Panc1 (cell line): ENCODE data around the gene MSLN. TPM values are rescaled to one million over a fixed set of nuclear protein-coding genes. Genes with fewer than 3 reads are reported as not detected.

Experiments used
- ATAC-seq: fragments of 200-7000 bp; cut with Tn5 transposase; 2 replicates; pipeline ENCODE4 v1.9.1; 2020; ENCODE audit warnings: mild to moderate bottlenecking, moderate library complexity
- BruUV-seq: library from RNA; stranded (reverse); fragments of 400-500 nt; replicated peaks from 2 replicates; lab custom pipeline; 2021; lab: Mats Ljungman, UMichigan
- CTCF ChIA-PET: fragments of 300-600 bp; sonication (Branson Sonifier 250); formaldehyde crosslinking; loops from one replicate; lab custom pipeline; 2022; ENCODE audit warnings: antibody characterized with exemption; lab: Charles Lee
- POLR2A ChIA-PET: fragments of 300-600 bp; sonication (Branson Sonifier 250); formaldehyde crosslinking; loops from one replicate; lab custom pipeline; 2022; ENCODE audit warnings: antibody characterized with exemption; lab: Charles Lee
- DNase-seq: peaks from one replicate; pipeline ENCODE4 v3.0.0-alpha.2; 2010; ENCODE audit warnings: low read depth, low spot score
- H3K27ac ChIP-seq: 2 replicates; pipeline ENCODE4 v1.5.1; 2011; ENCODE audit warnings: mild to moderate bottlenecking, low read length, inconsistent platforms
- H3K27me3 ChIP-seq: fragments of 200-500 bp; sonication (Bioruptor generic); 2 replicates; pipeline ENCODE4 v1.6.0; 2014; ENCODE audit warnings: low read length, inconsistent platforms; ENCODE audit not compliant: control insufficient read depth, insufficient read depth
- H3K36me3 ChIP-seq: fragments of 200-500 bp; sonication (Bioruptor generic); 2 replicates; pipeline ENCODE4 v1.5.1; 2014; ENCODE audit warnings: inconsistent platforms, mild to moderate bottlenecking, low read length, moderate library complexity; ENCODE audit not compliant: control insufficient read depth, insufficient read depth
- H3K4me1 ChIP-seq: 2 replicates; pipeline ENCODE4 v1.5.1; 2011; ENCODE audit warnings: inconsistent platforms, mild to moderate bottlenecking, low read length, moderate library complexity; ENCODE audit not compliant: control insufficient read depth, insufficient read depth
- H3K4me3 ChIP-seq, 2 experiments: 2 replicates each; pipeline ENCODE4 v1.5.1; 2011 to 2012; ENCODE audit warnings: low read depth in 2 of 2, low read length in 2 of 2, mild to moderate bottlenecking in 2 of 2, inconsistent platforms in 1 of 2, moderate library complexity in 1 of 2
- H3K9me3 ChIP-seq: fragments of 200-500 bp; sonication (Bioruptor generic); 2 replicates; pipeline ENCODE4 v1.5.1; 2014; ENCODE audit warnings: low read depth, mild to moderate bottlenecking, inconsistent platforms, low read length, moderate library complexity; ENCODE audit not compliant: control insufficient read depth, insufficient read depth
- POLR2AphosphoS5 ChIP-seq: IDR thresholded peaks from 2 replicates; pipeline ENCODE4 v1.6.1; 2012; ENCODE audit warnings: mild to moderate bottlenecking, low read depth, low read length, moderate library complexity
- SIN3A ChIP-seq: IDR thresholded peaks from 2 replicates; pipeline ENCODE4 v1.6.1; 2012; ENCODE audit warnings: low read depth, mild to moderate bottlenecking, low read length, moderate library complexity, borderline replicate concordance; ENCODE audit not compliant: insufficient read depth
- TCF7L2 ChIP-seq: IDR thresholded peaks from 2 replicates; pipeline ENCODE4 v1.6.1; 2011; ENCODE audit warnings: mild to moderate bottlenecking, low read depth, low read length, inconsistent platforms
- in situ Hi-C: cut with HindIII; loops from 2 replicates; pipeline ENCODE4 v1.10.0; 2016; ENCODE audit warnings: low sequenced_read_pairs, low pct_unique_long_range_greater_than_20kb
- intact Hi-C: fragments of 100-400 bp; cut with micrococcal nuclease; formaldehyde crosslinking; loops from one replicate; pipeline ENCODE4 v1.10.0; 2022; ENCODE audit not compliant: unreplicated experiment
- total RNA-seq: library from RNA; stranded (reverse); gene quantifications from one replicate; pipeline ENCODE4 v1.2.1, GENCODE V29; 2021; ENCODE audit not compliant: unreplicated experiment
- TF ChIP-seq, protein P1 (sequence below): fragments of 450-650 bp; IDR thresholded peaks from 2 replicates; pipeline ENCODE4 v1.5.1; 2017; ENCODE audit warnings: mild to moderate bottlenecking
- TF ChIP-seq, protein P2 (sequence below), 2 experiments: IDR thresholded peaks; 2 replicates each; pipeline ENCODE4 v1.6.1; 2011 to 2012; ENCODE audit warnings: low read depth in 2 of 2, control low read depth in 1 of 2, low read length in 1 of 2, mild to moderate bottlenecking in 1 of 2, moderate library complexity in 1 of 2; ENCODE audit not compliant: insufficient read depth in 1 of 2

MSLN gene
- total RNA-seq, 1 experiment from 2014 or later, result 1.1 TPM

DNA sequence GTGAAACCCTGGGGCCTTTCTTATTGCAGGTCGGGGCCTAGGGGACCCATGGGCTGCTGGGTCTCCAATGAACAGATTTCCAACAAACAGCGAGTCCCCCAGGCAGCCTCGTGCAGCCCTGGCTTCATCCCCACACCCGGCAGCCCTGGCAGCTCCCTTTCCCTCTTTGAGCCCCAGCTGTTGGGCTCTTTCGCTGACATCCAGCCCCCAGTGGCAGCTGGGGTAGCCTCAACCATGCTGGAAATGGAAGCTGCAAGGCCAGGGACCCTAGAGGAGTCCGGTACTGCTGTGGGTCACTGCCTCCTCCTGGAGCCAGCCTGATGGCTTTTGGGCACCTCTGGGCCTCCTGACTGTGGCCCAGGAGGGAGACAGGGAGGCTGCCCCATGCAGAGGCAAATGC is 21.7 kb downstream of the MSLN start:
- Histone ChIP-seq H3K9me3 (no peaks in the 10 kb centered on the region), H3K27ac (no peak overlapping the region), H3K4me3 (no peak overlapping the region), H3K36me3 (no peaks in the 10 kb centered on the region), H3K27me3 (no peaks in the 10 kb centered on the region), H3K4me1 (peaks cover 14% of the 10 kb centered on the region)
- intact Hi-C loops (no loop called here), in situ Hi-C loops (no loop called here)
- ChIA-PET CTCF (no interaction called here), POLR2A (no interaction called here)
- DNase-seq (no peak), ATAC-seq (no peak)
- TF ChIP-seq, protein P1, sequence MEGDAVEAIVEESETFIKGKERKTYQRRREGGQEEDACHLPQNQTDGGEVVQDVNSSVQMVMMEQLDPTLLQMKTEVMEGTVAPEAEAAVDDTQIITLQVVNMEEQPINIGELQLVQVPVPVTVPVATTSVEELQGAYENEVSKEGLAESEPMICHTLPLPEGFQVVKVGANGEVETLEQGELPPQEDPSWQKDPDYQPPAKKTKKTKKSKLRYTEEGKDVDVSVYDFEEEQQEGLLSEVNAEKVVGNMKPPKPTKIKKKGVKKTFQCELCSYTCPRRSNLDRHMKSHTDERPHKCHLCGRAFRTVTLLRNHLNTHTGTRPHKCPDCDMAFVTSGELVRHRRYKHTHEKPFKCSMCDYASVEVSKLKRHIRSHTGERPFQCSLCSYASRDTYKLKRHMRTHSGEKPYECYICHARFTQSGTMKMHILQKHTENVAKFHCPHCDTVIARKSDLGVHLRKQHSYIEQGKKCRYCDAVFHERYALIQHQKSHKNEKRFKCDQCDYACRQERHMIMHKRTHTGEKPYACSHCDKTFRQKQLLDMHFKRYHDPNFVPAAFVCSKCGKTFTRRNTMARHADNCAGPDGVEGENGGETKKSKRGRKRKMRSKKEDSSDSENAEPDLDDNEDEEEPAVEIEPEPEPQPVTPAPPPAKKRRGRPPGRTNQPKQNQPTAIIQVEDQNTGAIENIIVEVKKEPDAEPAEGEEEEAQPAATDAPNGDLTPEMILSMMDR, result no peak
- TF ChIP-seq POLR2AphosphoS5 (no peak), TCF7L2 (no peak), SIN3A (no peak)
- TF ChIP-seq, protein P2, sequence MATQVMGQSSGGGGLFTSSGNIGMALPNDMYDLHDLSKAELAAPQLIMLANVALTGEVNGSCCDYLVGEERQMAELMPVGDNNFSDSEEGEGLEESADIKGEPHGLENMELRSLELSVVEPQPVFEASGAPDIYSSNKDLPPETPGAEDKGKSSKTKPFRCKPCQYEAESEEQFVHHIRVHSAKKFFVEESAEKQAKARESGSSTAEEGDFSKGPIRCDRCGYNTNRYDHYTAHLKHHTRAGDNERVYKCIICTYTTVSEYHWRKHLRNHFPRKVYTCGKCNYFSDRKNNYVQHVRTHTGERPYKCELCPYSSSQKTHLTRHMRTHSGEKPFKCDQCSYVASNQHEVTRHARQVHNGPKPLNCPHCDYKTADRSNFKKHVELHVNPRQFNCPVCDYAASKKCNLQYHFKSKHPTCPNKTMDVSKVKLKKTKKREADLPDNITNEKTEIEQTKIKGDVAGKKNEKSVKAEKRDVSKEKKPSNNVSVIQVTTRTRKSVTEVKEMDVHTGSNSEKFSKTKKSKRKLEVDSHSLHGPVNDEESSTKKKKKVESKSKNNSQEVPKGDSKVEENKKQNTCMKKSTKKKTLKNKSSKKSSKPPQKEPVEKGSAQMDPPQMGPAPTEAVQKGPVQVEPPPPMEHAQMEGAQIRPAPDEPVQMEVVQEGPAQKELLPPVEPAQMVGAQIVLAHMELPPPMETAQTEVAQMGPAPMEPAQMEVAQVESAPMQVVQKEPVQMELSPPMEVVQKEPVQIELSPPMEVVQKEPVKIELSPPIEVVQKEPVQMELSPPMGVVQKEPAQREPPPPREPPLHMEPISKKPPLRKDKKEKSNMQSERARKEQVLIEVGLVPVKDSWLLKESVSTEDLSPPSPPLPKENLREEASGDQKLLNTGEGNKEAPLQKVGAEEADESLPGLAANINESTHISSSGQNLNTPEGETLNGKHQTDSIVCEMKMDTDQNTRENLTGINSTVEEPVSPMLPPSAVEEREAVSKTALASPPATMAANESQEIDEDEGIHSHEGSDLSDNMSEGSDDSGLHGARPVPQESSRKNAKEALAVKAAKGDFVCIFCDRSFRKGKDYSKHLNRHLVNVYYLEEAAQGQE (IDR thresholded peaks at IDR 0.05; ENCODE audit: insufficient read depth in 1 of 2, low read depth in 2 of 2, low read length in 1 of 2), result no peak
- no TSS peak for BruUV-seq

DNA sequence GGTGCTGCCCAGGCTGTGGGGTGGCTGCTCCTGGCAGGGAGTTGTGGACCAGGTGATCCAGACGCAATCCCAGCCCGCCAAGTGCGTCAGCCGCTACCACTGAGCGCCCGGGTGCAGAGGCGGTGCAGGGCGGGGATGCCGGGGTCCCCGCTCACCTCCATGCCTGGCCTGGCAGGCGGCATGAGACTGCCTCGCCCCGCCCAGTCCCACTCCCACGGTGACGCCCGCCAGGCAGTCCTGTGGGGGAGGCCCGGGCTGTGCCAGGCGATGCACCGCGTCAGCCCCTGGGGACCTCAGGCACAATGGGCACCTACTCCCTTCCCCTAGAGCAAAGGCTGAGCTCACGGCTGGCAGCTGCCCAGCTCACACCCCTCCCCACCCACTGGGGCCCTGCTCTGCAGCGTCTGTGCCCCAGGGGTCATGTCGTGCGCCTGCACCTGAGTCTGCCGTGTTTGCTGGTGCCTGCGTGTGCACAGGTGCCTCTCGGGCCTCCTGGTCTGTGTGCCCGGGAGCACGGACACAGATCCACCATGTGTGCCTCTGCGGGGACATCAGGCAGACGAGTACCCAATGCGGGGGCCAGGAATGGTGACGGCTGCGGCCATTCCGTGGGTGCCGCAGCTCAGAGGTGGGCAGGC is 22.4 kb downstream of the MSLN start:
- Histone ChIP-seq H3K27ac (no peak overlapping the region), H3K4me3 (no peak overlapping the region), H3K36me3 (no peaks in the 10 kb centered on the region; the same call in 1 of the 2 replicates), H3K27me3 (no peaks in the 10 kb centered on the region), H3K4me1 (peaks cover 11% of the 10 kb centered on the region), H3K9me3 (no peaks in the 10 kb centered on the region)
- ChIA-PET POLR2A (no interaction called here), CTCF (no interaction called here)
- in situ Hi-C loops, result no loop called here
- no TSS peak for BruUV-seq
- intact Hi-C loops, result no loop called here
- DNase-seq (no peak), ATAC-seq (no peak)
- TF ChIP-seq SIN3A (no peak), POLR2AphosphoS5 (no peak), TCF7L2 (no peak)
- TF ChIP-seq, protein P2 (IDR thresholded peaks at IDR 0.05; ENCODE audit: insufficient read depth in 1 of 2, low read depth in 2 of 2, low read length in 1 of 2), result no peak
- TF ChIP-seq, protein P1, result no peak
